Retinal pigment epithelial cell (primary cell): Measurements from ENCODE around the gene ZFYVE19.

Experiments
- DNase-seq: peaks from one replicate; pipeline ENCODE4 v3.0.0-alpha.2; 2010; ENCODE audit warnings: low read depth
- H3K4me3 ChIP-seq: 2 replicates; pipeline ENCODE4 v1.5.1; 2011; ENCODE audit warnings: mild to moderate bottlenecking, low read length, control low read depth, moderate library complexity
- TF ChIP-seq, protein P1 (sequence below): conservative IDR thresholded peaks from 2 replicates; pipeline ENCODE4 v1.5.1; 2011; ENCODE audit warnings: low read depth, low read length, control low read depth, inconsistent platforms

ZFYVE19 gene

DNA sequence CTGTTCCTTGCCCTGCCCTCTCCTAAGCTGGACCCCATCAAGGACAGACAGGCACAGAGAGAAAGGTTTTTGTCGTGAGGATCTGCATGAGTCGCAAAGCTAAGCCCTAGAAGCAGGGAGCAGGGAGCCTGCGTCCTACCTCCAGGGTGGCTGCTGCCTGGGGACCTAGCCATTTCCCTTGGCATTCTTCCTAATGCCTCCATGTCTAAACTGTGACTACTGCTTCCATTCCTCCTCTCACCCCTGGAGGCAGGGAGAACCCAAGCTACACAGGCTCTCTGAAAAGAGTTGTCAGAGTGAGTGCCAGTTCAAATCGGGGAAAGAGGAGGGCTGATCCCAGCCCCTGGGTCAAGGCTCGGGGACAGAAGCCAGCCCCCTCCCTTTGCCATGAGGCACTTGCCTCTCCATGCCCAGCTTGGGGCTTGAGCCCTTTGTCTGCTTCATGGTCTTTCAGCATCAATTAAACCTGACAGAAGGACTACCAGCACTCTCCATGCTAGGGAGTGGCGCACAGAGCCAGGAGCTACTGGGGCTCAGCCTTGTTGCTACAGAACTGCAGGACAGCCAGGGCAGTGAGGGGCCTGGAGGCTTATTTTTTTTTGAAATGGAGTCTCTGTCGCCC, 40.6 kb upstream of the ZFYVE19 start:
- H3K4me3 ChIP-seq, result no peak overlapping the region
- DNase-seq, result no peak
- TF ChIP-seq, protein P1, sequence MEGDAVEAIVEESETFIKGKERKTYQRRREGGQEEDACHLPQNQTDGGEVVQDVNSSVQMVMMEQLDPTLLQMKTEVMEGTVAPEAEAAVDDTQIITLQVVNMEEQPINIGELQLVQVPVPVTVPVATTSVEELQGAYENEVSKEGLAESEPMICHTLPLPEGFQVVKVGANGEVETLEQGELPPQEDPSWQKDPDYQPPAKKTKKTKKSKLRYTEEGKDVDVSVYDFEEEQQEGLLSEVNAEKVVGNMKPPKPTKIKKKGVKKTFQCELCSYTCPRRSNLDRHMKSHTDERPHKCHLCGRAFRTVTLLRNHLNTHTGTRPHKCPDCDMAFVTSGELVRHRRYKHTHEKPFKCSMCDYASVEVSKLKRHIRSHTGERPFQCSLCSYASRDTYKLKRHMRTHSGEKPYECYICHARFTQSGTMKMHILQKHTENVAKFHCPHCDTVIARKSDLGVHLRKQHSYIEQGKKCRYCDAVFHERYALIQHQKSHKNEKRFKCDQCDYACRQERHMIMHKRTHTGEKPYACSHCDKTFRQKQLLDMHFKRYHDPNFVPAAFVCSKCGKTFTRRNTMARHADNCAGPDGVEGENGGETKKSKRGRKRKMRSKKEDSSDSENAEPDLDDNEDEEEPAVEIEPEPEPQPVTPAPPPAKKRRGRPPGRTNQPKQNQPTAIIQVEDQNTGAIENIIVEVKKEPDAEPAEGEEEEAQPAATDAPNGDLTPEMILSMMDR, result no peak

DNA sequence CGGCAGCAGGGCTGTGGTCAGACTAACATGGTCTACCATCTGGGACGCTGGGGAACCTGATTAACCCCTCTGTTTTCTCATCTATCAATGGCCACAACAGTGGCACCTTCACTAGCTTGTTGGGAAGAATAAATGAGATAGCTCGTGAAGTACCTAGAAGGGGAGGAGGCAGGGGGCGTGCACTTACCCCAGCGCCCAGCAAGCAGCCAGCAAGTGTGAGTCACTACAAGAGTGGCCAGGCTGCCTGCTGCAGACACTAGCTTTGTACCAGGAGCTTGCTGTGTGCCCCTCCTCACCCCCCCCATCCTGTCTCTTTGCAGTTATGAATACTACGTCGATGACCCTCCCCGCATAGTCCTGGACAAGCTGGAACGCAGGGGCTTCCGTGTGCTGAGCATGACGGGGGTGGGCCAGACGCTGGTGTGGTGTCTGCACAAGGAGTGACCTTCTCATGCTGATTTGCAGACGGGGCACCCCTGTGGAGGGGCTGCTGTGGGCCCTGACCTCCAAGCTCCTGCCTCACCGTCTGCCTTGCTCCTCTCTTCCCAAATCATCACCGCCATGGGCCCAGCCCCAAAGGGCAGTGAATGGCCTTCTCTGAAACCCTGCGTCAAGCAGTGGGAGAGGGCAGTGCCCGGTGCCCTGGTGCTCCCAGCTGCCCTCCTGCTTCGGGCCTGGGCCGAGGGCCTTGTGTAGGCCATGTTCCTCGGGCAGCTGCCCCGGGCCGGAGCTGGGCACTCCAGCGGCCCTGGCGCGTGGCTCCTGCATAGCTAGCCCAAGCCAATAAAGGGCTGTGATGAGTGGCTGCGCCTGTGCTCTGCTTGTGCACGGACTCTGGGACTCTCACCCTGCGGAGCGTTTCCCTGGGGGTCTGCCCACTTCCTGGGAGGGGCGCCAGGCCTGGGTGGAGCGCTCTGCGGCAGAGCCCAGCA, 39.7 kb upstream of the ZFYVE19 start:
- TF ChIP-seq, protein P1, result no peak
- no peak overlapping the region for H3K4me3 ChIP-seq
- no peak for DNase-seq

DNA sequence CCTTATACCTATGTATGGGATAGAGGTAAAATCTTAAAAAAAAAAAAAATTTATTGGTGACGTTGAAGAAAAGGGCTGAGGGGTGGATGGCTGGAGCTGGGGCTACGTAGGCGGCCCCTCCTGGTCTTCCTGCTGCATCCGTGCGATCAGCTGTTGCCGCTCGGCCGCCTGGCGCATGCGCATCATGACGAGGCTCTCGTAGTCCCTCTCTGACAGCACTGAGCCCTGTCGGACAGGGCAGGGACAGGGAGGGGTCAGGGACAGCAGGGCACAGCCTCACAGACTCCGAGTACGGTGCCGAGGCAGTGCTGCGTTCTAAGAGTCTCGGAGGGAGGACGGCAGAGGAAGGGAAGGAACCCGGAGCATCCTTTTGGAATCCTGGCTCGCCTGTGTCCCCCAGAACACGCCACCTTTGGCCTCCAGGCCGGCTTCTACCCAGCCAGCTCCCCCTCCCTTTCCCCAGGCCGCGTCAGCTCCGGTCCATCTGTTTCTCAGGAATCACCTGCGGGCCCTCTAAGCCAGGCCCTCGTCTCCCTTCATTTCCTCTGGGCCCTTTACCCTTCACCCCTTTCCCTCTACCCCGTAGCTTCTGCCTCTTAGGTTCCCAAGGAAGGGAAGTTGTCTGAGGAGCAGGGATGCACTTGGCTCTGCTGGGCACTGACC, 38.9 kb upstream of the ZFYVE19 start:
- TF ChIP-seq, protein P1, result no peak
- no peak for DNase-seq
- no peak overlapping the region for H3K4me3 ChIP-seq

DNA sequence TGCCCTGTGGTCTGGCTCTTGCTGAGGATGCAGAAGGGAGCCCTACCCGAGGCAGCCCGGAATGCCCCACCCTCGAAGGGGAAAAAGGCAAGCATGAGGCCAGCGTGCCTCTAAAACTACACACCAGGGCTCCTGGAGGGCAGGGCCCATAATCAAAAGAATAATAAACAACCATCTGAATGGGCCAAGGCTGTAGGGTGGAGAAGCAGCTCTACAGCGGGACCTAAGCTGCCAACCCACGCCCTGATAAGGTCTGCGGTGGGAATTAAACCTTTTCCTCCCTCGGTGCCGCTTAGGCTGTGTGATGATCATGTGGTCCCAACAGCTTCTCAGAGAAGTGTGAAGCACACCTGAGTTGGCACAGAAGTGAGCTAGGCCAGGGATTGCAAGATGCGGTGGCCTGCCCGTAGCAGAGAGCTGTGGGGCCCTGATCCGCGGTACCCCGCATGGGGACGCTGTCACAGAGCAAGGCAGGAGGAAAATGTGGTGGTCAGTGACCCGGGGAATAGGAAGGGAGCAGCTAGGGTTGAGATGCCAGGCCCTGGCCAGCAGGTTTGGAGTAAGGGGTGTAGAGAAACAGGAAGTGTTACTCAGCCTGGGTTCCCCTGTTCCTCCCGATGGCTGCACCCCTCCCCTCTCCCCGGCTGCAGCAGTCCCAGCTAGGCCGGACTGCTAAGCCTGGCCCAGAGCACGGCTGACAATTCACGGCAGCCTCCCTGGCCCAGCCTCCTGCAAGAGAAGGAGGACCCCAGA, 38.2 kb upstream of the ZFYVE19 start:
- no peak overlapping the region for H3K4me3 ChIP-seq
- no peak for DNase-seq
- TF ChIP-seq, protein P1, result no peak

DNA sequence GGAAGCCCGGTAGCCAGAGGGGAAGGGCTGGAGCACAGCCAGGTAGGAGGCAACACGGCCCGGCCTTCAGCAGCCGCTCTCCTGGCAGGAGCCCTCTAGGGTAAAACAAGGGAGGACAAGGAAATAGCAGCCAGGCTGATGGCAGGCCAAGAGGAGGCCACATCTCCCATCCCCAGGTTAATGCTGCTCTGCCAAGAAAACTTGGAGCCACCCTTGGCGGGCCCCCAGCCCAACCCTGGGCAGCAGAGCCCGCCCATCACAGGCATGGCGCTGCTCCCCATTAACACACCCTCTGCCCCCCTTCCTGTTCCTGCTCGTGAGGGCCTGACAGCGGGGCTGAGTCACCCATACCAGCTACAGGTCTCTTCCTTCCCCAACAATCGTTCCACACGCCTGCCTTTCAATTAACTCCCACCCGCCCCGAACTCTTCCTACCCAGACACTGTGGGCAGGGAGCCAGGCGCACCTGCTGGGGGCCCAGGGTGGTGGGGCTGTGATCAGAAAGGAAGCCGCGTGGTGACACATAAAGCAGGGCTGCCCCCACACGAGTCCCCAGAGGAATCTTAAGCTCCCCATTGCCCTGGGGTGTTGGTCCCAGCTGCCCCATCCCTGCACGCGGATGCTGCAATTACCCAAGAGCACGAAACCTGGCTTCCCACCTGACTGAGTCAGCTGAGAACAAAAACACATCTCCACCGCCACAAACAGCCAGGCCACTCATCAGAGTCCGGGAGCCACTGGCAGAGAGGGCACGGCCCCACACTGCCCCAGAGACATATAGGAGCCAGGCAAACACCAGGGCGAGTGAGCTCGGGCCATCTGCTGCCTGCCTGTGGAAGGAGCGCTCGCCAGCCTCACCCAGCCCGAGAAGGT, 37.4 kb upstream of the ZFYVE19 start, which contains the start of gene C15orf62:
Gene C15orf62 (plus strand): TSS at position 707 of the 873 bp plus-strand sequence. CDS start 516 bp downstream, outside the sequence.
- H3K4me3 ChIP-seq, result no peak within 1 kb of the TSS
- TF ChIP-seq, protein P1, result no peak

More for the DNA sequence above, 37.4 kb upstream of the ZFYVE19 start, which contains the start of gene C15orf62:
- no peak for DNase-seq
